SU-DHL-6 (cell line): Measurements from ENCODE around the gene CSNK2B.

ENCODE experiments used
- H2AFZ ChIP-seq: fragments of 200-600 bp; sonication (generic); 2 replicates; pipeline ENCODE4 v1.6.1; 2014; ENCODE audit warnings: low read depth, mild to moderate bottlenecking, moderate library complexity, mixed read lengths, antibody characterized with exemption, low read length; ENCODE audit not compliant: severe bottlenecking
- H3F3A ChIP-seq: fragments of 200-600 bp; shearing (Covaris generic); 2 replicates; pipeline ENCODE4 v1.6.0; 2016; ENCODE audit warnings: antibody characterized with exemption, mild to moderate bottlenecking; ENCODE audit not compliant: insufficient read depth
- H3K27ac ChIP-seq: fragments of 200-600 bp; sonication (generic); 2 replicates; pipeline ENCODE4 v1.5.1; 2016; ENCODE audit warnings: low read depth, mild to moderate bottlenecking, low read length, moderate library complexity, mixed read lengths
- H3K27me3 ChIP-seq: fragments of 200-600 bp; sonication (generic), shearing (Covaris generic); 2 replicates; pipeline ENCODE4 v1.6.0; 2014; ENCODE audit warnings: mild to moderate bottlenecking, low read length
- H3K36me3 ChIP-seq: fragments of 200-600 bp; sonication (generic); 2 replicates; pipeline ENCODE4 v1.6.1; 2014; ENCODE audit warnings: mild to moderate bottlenecking, low read length, mixed read lengths
- H3K4me2 ChIP-seq: fragments of 300-600, 200-600 bp; shearing (Covaris generic), sonication (generic); 2 replicates; pipeline ENCODE4 v1.6.0; 2014; ENCODE audit warnings: low read length, low read depth, mild to moderate bottlenecking; ENCODE audit not compliant: poor library complexity, severe bottlenecking
- H3K4me3 ChIP-seq: fragments of 200-600 bp; sonication (generic); 2 replicates; pipeline ENCODE4 v1.5.1; 2014; ENCODE audit warnings: antibody characterized with exemption, low read length, mild to moderate bottlenecking, mixed read lengths; ENCODE audit not compliant: insufficient read depth, poor library complexity, severe bottlenecking
- H3K79me2 ChIP-seq: fragments of 200-600 bp; sonication (generic); 2 replicates; pipeline ENCODE4 v1.6.1; 2014; ENCODE audit warnings: mild to moderate bottlenecking, low read length, moderate library complexity; ENCODE audit not compliant: insufficient read depth
- H3K9ac ChIP-seq: fragments of 200-600 bp; sonication (generic); 2 replicates; pipeline ENCODE4 v1.7.0; 2014; ENCODE audit warnings: mild to moderate bottlenecking, low read length
- H3K9me2 ChIP-seq: fragments of 200-600 bp; sonication (generic); replicated peaks from 2 replicates; pipeline ENCODE4 v1.6.1; 2014; ENCODE audit warnings: low read length; ENCODE audit not compliant: insufficient read depth
- H3K9me3 ChIP-seq: fragments of 200-600 bp; sonication (generic); 2 replicates; pipeline ENCODE4 v1.6.1; 2014; ENCODE audit warnings: low read length, mixed read lengths; ENCODE audit not compliant: insufficient read depth
- H4K20me1 ChIP-seq: fragments of 200-600 bp; sonication (generic); 2 replicates; pipeline ENCODE4 v1.6.1; 2014; ENCODE audit warnings: low read depth, mild to moderate bottlenecking, antibody characterized with exemption, low read length, moderate library complexity, mixed read lengths
- EZH2phosphoT487 ChIP-seq: fragments of 200-600 bp; sonication (generic), shearing (Covaris generic); conservative IDR thresholded peaks from 2 replicates; pipeline ENCODE4 v1.6.1; 2018; ENCODE audit warnings: mild to moderate bottlenecking, antibody characterized with exemption, low read length, moderate library complexity, mixed read lengths
- TF ChIP-seq, protein P1 (sequence below): fragments of 200-600 bp; sonication (generic); IDR thresholded peaks from one replicate; pipeline ENCODE4 v1.5.1; 2017; ENCODE audit warnings: antibody characterized with exemption, mild to moderate bottlenecking, low read length, moderate library complexity; ENCODE audit not compliant: insufficient read depth, poor library complexity, severe bottlenecking

The CSNK2B gene

DNA sequence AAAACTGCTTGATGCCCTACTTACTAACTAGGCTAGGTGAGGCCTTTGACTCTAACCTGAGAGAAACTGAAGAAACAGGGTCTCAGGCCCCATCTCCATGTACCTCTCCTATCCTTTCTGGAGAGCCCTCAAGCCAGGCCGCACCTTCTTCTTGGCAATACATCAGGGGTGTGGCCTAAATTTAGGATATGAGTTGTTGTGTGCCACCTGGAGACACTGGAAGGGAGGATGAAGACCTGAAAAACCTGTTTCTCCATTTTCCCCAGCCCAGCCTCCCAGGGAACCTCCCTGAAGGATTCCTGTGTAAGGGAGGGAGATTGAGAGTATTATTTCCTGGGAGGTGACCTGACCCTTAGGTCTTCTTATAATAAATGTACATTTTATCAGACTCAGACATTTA lies 52.4 kb downstream of the CSNK2B start:
- H3F3A ChIP-seq: no peaks in the 10 kb centered on the region
- TF ChIP-seq, protein P1, sequence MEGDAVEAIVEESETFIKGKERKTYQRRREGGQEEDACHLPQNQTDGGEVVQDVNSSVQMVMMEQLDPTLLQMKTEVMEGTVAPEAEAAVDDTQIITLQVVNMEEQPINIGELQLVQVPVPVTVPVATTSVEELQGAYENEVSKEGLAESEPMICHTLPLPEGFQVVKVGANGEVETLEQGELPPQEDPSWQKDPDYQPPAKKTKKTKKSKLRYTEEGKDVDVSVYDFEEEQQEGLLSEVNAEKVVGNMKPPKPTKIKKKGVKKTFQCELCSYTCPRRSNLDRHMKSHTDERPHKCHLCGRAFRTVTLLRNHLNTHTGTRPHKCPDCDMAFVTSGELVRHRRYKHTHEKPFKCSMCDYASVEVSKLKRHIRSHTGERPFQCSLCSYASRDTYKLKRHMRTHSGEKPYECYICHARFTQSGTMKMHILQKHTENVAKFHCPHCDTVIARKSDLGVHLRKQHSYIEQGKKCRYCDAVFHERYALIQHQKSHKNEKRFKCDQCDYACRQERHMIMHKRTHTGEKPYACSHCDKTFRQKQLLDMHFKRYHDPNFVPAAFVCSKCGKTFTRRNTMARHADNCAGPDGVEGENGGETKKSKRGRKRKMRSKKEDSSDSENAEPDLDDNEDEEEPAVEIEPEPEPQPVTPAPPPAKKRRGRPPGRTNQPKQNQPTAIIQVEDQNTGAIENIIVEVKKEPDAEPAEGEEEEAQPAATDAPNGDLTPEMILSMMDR: no peak
- no peak for TF ChIP-seq EZH2phosphoT487
- no peak overlapping the region for H3K27ac ChIP-seq
- no peaks in the 10 kb centered on the region for H3K79me2 ChIP-seq
- no peak overlapping the region for H2AFZ ChIP-seq
- H3K9me2 ChIP-seq: no peaks in the 10 kb centered on the region
- no peaks in the 10 kb centered on the region for H3K9me3 ChIP-seq
- no peaks in the 10 kb centered on the region for H3K27me3 ChIP-seq
- H3K4me2 ChIP-seq: no peak overlapping the region
- no peak overlapping the region for H3K9ac ChIP-seq
- H4K20me1 ChIP-seq: no peaks in the 10 kb centered on the region
- H3K4me3 ChIP-seq: no peak overlapping the region
- H3K36me3 ChIP-seq: no peaks in the 10 kb centered on the region

DNA sequence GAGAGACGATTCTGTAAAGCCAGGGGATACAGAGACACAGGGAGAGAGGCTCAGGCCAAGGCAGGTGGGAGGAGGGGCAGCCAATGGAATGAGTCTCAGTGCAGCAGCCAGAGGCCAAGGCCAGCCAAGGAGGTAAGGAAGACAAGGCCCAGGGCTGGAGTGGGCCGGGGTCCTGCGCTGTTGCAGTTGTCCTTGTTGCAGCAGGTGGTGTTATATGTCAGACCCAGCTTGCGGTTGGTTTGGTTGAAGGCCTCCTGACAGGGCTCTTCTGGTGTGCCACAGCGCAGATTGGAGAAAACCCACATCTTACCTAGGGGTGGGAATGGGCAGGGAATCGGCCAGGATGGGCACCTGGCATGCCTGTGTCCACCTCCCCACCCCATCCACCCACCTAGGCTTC lies 53.1 kb downstream of the CSNK2B start:
- Histone ChIP-seq H3K27ac (no peak overlapping the region), H3K9me2 (no peaks in the 10 kb centered on the region), H3K27me3 (no peaks in the 10 kb centered on the region), H3K9me3 (no peaks in the 10 kb centered on the region), H3F3A (no peaks in the 10 kb centered on the region), H3K36me3 (no peaks in the 10 kb centered on the region), H3K4me3 (no peak overlapping the region), H2AFZ (no peak overlapping the region), H3K79me2 (no peaks in the 10 kb centered on the region), H4K20me1 (no peaks in the 10 kb centered on the region), H3K9ac (no peak overlapping the region), H3K4me2 (no peak overlapping the region)
- TF ChIP-seq, protein P1: no peak
- TF ChIP-seq EZH2phosphoT487: no peak
